Measurements from ENCODE around the gene GMDS. TPM values are rescaled to one million over a fixed set of nuclear protein-coding genes. Genes with fewer than 3 reads are reported as not detected.

The GMDS gene
- total RNA-seq, 2 experiments from 2014 or later = 31.1 to 35.9 TPM

GRCh38 chr6:2019051-2019450, 226.4 kb downstream of the GMDS start:
- H3K4me1 Mint-ChIP-seq = peaks cover 9% of the 10 kb centered on the region
- H3K27me3 Mint-ChIP-seq = peaks cover 2% of the 10 kb centered on the region
- DNase-seq = no peak
- H3K9me3 Mint-ChIP-seq = peaks cover 10% of the 10 kb centered on the region
- H3K36me3 Mint-ChIP-seq (ENCODE audit: low read depth) = peaks cover 4% of the 10 kb centered on the region
- ChIA-PET CTCF (no interaction called here), POLR2A (no interaction called here)
- H3K27ac Mint-ChIP-seq = no peak overlapping the region
- H3K4me3 Mint-ChIP-seq = no peak overlapping the region

GRCh38 chr6:2016040-2016439, 229.4 kb downstream of the GMDS start:
- no peak overlapping the region for H3K4me3 Mint-ChIP-seq
- peaks cover 2% of the 10 kb centered on the region for H3K27me3 Mint-ChIP-seq
- POLR2A ChIA-PET = no interaction called here
- H3K9me3 Mint-ChIP-seq = peaks cover 17% of the 10 kb centered on the region
- no peak overlapping the region for H3K27ac Mint-ChIP-seq
- CTCF ChIA-PET = interaction anchor here (0.5 to 0.6 kb wide), 3 partner anchors 9 to 279 kb away, joined by 3 read pairs; no protein-coding TSS in a partner anchor
- DNase-seq = no peak
- peaks cover 4% of the 10 kb centered on the region for H3K36me3 Mint-ChIP-seq (ENCODE audit: low read depth)
- peaks cover 2% of the 10 kb centered on the region for H3K4me1 Mint-ChIP-seq

GRCh38 chr6:2008383-2008976, 236.9 kb downstream of the GMDS start:
- H3K36me3 Mint-ChIP-seq (ENCODE audit: low read depth) = peaks cover 5% of the 10 kb centered on the region
- H3K9me3 Mint-ChIP-seq = peaks cover 17% of the 10 kb centered on the region
- ChIA-PET CTCF (interaction anchor here (1.3 kb wide), 1 partner anchor 36 kb away, joined by 3 read pairs; no protein-coding TSS in a partner anchor), POLR2A (no interaction called here)
- no peaks in the 10 kb centered on the region for H3K27me3 Mint-ChIP-seq
- DNase-seq = no peak
- H3K4me3 Mint-ChIP-seq = no peak overlapping the region
- no peak overlapping the region for H3K27ac Mint-ChIP-seq
- no peaks in the 10 kb centered on the region for H3K4me1 Mint-ChIP-seq

GRCh38 chr6:2007165-2007564, 238.2 kb downstream of the GMDS start:
- Mint-ChIP-seq H3K9me3 (peaks cover 14% of the 10 kb centered on the region), H3K4me1 (no peaks in the 10 kb centered on the region), H3K27me3 (no peaks in the 10 kb centered on the region), H3K36me3 (ENCODE audit: low read depth) (peaks cover 5% of the 10 kb centered on the region), H3K27ac (no peak overlapping the region), H3K4me3 (no peak overlapping the region)
- CTCF ChIA-PET = interaction anchor here (0.5 kb wide), 1 partner anchor 9 kb away, joined by 3 read pairs; no protein-coding TSS in a partner anchor
- POLR2A ChIA-PET = no interaction called here
- no peak for DNase-seq

GRCh38 chr6:2004888-2005287, 240.5 kb downstream of the GMDS start:
- ChIA-PET CTCF (no interaction called here), POLR2A (no interaction called here)
- H3K27ac Mint-ChIP-seq = no peak overlapping the region
- peaks cover 7% of the 10 kb centered on the region for H3K9me3 Mint-ChIP-seq
- H3K27me3 Mint-ChIP-seq = no peaks in the 10 kb centered on the region
- H3K36me3 Mint-ChIP-seq (ENCODE audit: low read depth) = peaks cover 7% of the 10 kb centered on the region
- H3K4me1 Mint-ChIP-seq = no peaks in the 10 kb centered on the region
- H3K4me3 Mint-ChIP-seq = no peak overlapping the region
- no peak for DNase-seq

DNA sequence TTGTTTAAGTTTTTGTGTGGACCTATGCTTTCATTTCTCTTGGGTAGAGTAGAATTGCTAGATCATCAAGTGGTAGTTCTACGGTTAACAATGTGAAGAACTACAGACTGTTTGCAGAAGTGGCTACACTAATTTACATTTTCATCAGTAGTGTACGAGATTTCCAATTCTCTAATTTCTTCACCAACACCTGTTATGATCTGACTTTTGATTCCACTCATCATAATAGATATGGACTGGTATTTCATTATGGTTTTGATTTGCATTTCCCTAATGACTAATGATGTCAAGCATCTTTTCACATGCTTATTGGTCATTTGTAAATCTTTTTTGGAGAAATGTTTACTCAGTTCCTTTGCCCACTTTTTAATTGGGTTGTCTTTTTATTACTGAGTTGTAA, 244.4 kb downstream of the GMDS start:
- peaks cover 3% of the 10 kb centered on the region for H3K36me3 Mint-ChIP-seq (ENCODE audit: low read depth)
- POLR2A ChIA-PET = no interaction called here
- DNase-seq = no peak
- H3K4me3 Mint-ChIP-seq = no peak overlapping the region
- no peaks in the 10 kb centered on the region for H3K4me1 Mint-ChIP-seq
- no peaks in the 10 kb centered on the region for H3K9me3 Mint-ChIP-seq
- CTCF ChIA-PET = no interaction called here
- no peaks in the 10 kb centered on the region for H3K27me3 Mint-ChIP-seq
- no peak overlapping the region for H3K27ac Mint-ChIP-seq

DNA sequence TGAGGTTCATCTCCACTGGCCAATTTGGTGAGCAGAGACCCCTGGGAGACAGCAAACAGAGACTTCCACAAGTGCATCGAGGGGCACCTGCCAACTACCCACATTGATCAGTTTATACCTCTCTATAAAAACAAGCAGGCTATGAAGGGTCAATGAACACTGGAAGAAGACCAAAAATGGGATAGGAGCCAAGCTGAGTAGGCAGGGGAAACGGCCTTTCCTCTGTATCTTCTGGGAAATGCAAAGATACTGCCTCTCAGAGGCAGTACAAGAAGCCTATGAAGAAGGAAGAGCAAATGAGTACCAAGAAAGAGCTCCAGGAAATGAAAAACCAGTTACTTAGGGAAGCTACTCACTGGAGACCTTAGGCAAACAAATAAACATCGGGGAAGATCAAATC, 247.7 kb downstream of the GMDS start:
- POLR2A ChIA-PET = no interaction called here
- CTCF ChIA-PET = no interaction called here
- H3K27me3 Mint-ChIP-seq = no peaks in the 10 kb centered on the region
- H3K27ac Mint-ChIP-seq = no peak overlapping the region
- no peak for DNase-seq
- H3K4me1 Mint-ChIP-seq = no peaks in the 10 kb centered on the region
- H3K4me3 Mint-ChIP-seq = no peak overlapping the region
- H3K9me3 Mint-ChIP-seq = no peaks in the 10 kb centered on the region
- peaks cover 3% of the 10 kb centered on the region for H3K36me3 Mint-ChIP-seq (ENCODE audit: low read depth)

DNA sequence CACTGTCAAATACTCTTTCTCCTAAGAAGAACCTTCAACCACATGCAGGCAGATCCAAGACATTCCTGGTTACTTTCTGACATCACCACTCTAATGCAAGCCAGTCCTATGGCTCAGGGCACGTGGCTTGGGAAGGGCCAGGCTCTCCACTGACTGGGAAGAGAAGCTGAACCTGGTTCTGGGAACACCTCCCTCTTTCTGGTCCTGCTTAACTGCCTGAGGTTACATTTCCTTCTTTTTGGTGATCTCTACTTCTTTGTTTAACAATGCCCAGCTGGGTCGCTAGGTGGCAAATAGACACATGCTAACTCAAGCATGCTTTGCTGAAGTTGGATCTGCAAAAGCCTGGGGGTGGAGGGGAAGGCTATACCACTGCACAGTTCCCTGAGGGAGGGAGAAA, 249.8 kb downstream of the GMDS start:
- Mint-ChIP-seq H3K27me3 (no peaks in the 10 kb centered on the region), H3K4me3 (no peak overlapping the region), H3K4me1 (no peaks in the 10 kb centered on the region), H3K9me3 (no peaks in the 10 kb centered on the region), H3K27ac (no peak overlapping the region), H3K36me3 (ENCODE audit: low read depth) (peaks cover 3% of the 10 kb centered on the region)
- ChIA-PET CTCF (no interaction called here), POLR2A (no interaction called here)
- DNase-seq = no peak

DNA sequence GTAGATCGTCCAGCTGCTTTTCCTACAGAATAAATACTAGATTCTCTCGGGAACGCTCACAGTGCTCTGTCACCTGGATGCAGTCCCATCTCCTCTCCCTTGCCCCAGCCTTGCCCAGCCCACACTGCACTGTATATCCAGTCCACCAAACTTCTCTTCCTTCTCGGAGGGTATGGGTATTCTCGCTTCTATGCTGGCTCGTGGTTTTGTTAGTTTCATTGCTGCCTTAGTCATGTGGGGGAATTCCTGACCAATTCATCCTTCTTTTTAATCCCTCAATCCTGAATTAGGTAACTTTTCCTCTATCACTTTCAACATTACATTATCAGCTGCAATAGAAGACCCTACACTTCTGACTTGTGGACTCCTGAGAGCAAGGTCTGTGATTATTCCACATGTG, 252.4 kb downstream of the GMDS start:
- Mint-ChIP-seq H3K4me3 (no peak overlapping the region), H3K4me1 (no peaks in the 10 kb centered on the region)
- DNase-seq = no peak

DNA sequence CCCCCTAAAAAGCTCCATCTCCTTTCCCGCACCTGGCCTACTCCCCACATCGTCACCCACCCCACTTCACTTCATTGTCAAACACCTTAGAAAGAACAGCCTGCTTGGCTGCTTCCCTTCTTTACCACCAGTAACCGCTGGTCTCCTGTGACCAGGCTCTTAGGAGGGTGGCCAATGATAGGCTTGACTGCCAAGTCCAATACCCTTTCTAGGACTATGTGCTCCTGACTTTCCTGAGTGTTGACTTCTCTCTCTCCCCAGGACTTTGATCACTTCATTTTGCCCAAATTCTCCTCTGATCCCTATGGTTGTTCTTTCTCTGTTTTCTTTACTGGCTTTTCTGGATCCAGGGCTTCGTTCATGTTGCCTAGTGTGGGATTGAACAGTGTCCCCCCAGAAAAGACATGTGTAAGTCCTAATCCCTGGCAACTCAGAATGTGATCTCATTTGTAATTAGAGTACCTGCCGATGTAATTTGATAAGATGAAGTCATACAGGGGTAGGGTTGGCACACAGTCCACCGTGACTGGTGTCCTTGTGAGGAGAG, 254.0 kb downstream of the GMDS start:
- H3K27me3 Mint-ChIP-seq = no peaks in the 10 kb centered on the region
- H3K27ac Mint-ChIP-seq = no peak overlapping the region
- no peak overlapping the region for H3K4me3 Mint-ChIP-seq
- H3K9me3 Mint-ChIP-seq = no peaks in the 10 kb centered on the region
- DNase-seq = no peak
- no peaks in the 10 kb centered on the region for H3K4me1 Mint-ChIP-seq
- CTCF ChIA-PET = no interaction called here
- POLR2A ChIA-PET = no interaction called here
- no peaks in the 10 kb centered on the region for H3K36me3 Mint-ChIP-seq (ENCODE audit: low read depth)

More for the DNA sequence above, 252.4 kb downstream of the GMDS start:
- CTCF ChIA-PET = no interaction called here
- Mint-ChIP-seq H3K36me3 (ENCODE audit: low read depth) (no peaks in the 10 kb centered on the region), H3K27me3 (no peaks in the 10 kb centered on the region), H3K27ac (no peak overlapping the region), H3K9me3 (no peaks in the 10 kb centered on the region)
- POLR2A ChIA-PET = no interaction called here

- H3K9me3 Mint-ChIP-seq = peaks cover 6% of the 10 kb centered on the region
- no peaks in the 10 kb centered on the region for H3K27me3 Mint-ChIP-seq
- H3K4me1 Mint-ChIP-seq = no peaks in the 10 kb centered on the region
- ChIA-PET CTCF (no interaction called here), POLR2A (no interaction called here)
- no peak for DNase-seq
- no peaks in the 10 kb centered on the region for H3K36me3 Mint-ChIP-seq (ENCODE audit: low read depth)
- no peak overlapping the region for H3K4me3 Mint-ChIP-seq
- H3K27ac Mint-ChIP-seq = no peak overlapping the region
These were observed 256.6 kb downstream of the GMDS start for GRCh38 chr6:1988843-1989242.

DNA sequence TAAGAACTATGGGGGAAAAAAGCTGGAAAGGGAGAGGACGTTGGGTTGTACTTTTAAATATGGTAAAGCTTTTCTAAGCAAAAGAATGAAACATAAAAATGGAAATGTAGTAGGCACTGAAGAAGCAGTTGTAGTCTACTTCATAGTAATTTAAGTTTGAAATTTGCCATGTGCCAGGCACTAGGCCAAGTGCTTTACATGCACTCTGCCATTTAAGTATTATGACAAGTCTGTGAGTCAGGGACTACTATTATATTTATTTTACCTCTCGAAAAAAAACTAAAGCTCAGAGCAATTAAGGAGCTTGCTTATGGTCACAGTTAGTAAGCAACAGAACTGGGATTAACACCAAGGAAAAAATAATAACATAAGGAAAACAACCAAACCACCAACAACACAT, 257.8 kb downstream of the GMDS start:
- Mint-ChIP-seq H3K27me3 (no peaks in the 10 kb centered on the region), H3K4me1 (no peaks in the 10 kb centered on the region), H3K36me3 (ENCODE audit: low read depth) (peaks cover 5% of the 10 kb centered on the region), H3K27ac (no peak overlapping the region), H3K4me3 (no peak overlapping the region), H3K9me3 (peaks cover 14% of the 10 kb centered on the region)
- CTCF ChIA-PET = interaction anchor here (0.7 to 1.1 kb wide), 2 partner anchors 186 to 372 kb away, joined by 3 read pairs; no protein-coding TSS in a partner anchor
- POLR2A ChIA-PET = no interaction called here
- DNase-seq = no peak

- H3K9me3 Mint-ChIP-seq = peaks cover 22% of the 10 kb centered on the region
- no peak overlapping the region for H3K27ac Mint-ChIP-seq
- POLR2A ChIA-PET = no interaction called here
- H3K27me3 Mint-ChIP-seq = no peaks in the 10 kb centered on the region
- peaks cover 5% of the 10 kb centered on the region for H3K36me3 Mint-ChIP-seq (ENCODE audit: low read depth)
- no peaks in the 10 kb centered on the region for H3K4me1 Mint-ChIP-seq
- CTCF ChIA-PET = interaction anchor here (1.1 to 1.2 kb wide), 2 partner anchors 360 to 371 kb away, joined by 3 read pairs; no protein-coding TSS in a partner anchor
- H3K4me3 Mint-ChIP-seq = no peak overlapping the region
- DNase-seq = no peak
These were observed 258.8 kb downstream of the GMDS start for GRCh38 chr6:1986454-1987243.
